HUES48 (cell line): ENCODE data around the gene IRF8.

ENCODE experiments used
- H3K27ac ChIP-seq: one replicate; pipeline ENCODE4 v1.7.0; 2013; ENCODE audit warnings: low read depth, low read length, inconsistent platforms
- H3K27me3 ChIP-seq: 2 replicates; pipeline ENCODE4 v1.6.1; 2013; ENCODE audit warnings: mild to moderate bottlenecking, low read length; ENCODE audit not compliant: control insufficient read depth, insufficient read depth
- H3K36me3 ChIP-seq: 2 replicates; pipeline ENCODE4 v1.6.1; 2013; ENCODE audit warnings: low read length; ENCODE audit not compliant: control insufficient read depth, insufficient read depth
- H3K4me1 ChIP-seq: 2 replicates; pipeline ENCODE4 v1.6.1; 2013; ENCODE audit warnings: mild to moderate bottlenecking, low read length; ENCODE audit not compliant: control insufficient read depth, insufficient read depth
- H3K4me3 ChIP-seq: 2 replicates; pipeline ENCODE4 v1.5.1; 2013; ENCODE audit warnings: mild to moderate bottlenecking, low read depth, low read length
- H3K9ac ChIP-seq: 2 replicates; pipeline ENCODE4 v1.6.1; 2013; ENCODE audit warnings: mild to moderate bottlenecking, low read depth, low read length, moderate library complexity
- H3K9me3 ChIP-seq: 2 replicates; pipeline ENCODE4 v1.6.1; 2013; ENCODE audit warnings: low read length; ENCODE audit not compliant: control insufficient read depth, insufficient read depth

The IRF8 gene

DNA sequence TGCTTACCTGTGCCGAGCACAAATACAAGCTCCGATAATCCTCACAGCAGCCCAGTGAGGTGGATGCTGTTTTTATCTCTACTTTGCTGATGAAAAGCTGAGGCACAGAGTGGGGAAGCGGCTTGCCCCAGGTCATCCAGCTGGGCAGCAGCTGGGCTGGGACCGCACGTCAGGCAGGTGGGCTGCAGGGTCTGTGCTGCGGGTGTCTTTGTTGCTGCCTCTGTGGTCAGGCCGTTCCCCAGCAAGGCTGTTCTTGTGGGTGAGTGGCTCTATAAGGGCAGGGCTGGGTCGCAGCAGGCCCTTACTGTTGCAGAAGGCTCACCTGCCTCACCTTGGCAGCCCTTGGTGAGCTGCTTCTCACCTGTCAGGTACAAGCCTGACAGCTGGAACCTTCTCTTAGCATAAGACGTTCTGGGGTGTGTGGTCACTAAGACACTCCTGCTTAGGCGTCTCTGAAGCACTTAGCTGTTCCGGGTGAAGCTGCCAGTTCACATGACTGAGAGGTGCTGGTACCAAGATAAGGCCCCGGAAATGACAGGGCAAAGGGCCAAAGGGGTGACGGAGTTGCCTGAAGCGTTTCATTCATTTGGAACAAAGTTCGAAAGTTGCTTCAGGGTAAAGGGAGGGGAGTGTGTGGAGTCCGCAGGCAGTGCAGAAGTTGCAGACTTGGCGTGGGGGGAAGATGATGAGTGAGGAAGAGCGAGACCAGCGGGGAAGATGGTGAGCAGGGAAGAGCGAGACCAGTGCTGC is 17.4 kb downstream of the IRF8 start:
- Histone ChIP-seq H3K4me3 (no peak overlapping the region), H3K9ac (no peak overlapping the region), H3K4me1 (peaks cover 11% of the 10 kb centered on the region; the same call in 1 of the 2 replicates), H3K9me3 (no peaks in the 10 kb centered on the region), H3K27me3 (no peaks in the 10 kb centered on the region), H3K27ac (no peak overlapping the region), H3K36me3 (no peaks in the 10 kb centered on the region)

DNA sequence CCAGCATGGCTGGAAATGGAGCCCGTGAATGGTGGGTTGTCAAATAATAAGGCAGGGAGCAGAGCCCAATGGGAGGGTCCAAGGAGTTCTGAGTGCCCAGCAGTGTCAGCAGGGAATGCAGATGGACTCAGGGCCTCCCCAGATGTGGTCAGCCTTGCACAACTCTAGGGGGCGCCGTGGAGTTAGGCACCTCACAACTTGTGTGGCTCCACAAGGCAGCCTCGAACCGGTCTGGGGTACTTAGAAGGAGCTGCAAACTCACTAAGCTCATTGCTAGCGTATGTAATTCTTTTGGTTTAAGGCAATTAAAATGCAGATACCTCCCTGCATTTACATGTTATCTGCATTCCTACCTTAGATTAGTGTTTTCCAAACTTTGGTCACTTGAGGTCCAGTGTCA is 18.1 kb downstream of the IRF8 start:
- Histone ChIP-seq H3K36me3 (no peaks in the 10 kb centered on the region), H3K9me3 (no peaks in the 10 kb centered on the region), H3K9ac (no peak overlapping the region), H3K27ac (no peak overlapping the region), H3K4me1 (peaks cover 8% of the 10 kb centered on the region; the same call in 1 of the 2 replicates), H3K27me3 (no peaks in the 10 kb centered on the region), H3K4me3 (no peak overlapping the region)

DNA sequence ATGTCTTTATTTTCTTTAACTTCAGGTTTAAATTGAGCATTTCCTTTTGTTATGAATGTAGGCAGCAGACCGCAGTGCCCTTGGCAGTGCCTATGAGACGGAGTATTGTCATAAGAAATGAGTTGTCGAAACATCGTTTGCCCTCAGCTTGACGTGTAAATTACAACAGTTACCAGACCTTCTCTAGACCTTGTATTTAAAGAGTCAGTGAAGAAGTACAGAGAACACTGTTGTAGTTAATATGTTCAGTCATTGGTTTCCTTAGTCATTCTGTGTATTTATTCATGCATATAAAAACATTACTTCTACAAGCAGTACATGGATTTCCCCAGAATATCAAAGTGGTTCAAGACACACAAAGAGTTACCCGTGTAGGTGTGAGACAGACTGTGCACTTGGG is 19.0 kb downstream of the IRF8 start:
- no peaks in the 10 kb centered on the region for H3K27me3 ChIP-seq

DNA sequence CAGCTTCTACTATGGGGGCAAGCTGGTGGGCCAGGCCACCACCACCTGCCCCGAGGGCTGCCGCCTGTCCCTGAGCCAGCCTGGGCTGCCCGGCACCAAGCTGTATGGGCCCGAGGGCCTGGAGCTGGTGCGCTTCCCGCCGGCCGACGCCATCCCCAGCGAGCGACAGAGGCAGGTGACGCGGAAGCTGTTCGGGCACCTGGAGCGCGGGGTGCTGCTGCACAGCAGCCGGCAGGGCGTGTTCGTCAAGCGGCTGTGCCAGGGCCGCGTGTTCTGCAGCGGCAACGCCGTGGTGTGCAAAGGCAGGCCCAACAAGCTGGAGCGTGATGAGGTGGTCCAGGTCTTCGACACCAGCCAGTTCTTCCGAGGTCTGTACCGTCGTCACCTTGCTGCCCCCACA is 19.5 kb downstream of the IRF8 start:
- H3K9ac ChIP-seq = no peak overlapping the region
- no peaks in the 10 kb centered on the region for H3K36me3 ChIP-seq
- no peak overlapping the region for H3K27ac ChIP-seq
- H3K9me3 ChIP-seq = no peaks in the 10 kb centered on the region
- no peaks in the 10 kb centered on the region for H3K27me3 ChIP-seq
- H3K4me3 ChIP-seq = no peak overlapping the region
- peaks cover 5% of the 10 kb centered on the region; the same call in 1 of the 2 replicates for H3K4me1 ChIP-seq

More for the DNA sequence above, 19.0 kb downstream of the IRF8 start:
- Histone ChIP-seq H3K9ac (no peak overlapping the region), H3K4me3 (no peak overlapping the region), H3K4me1 (peaks cover 6% of the 10 kb centered on the region; the same call in 1 of the 2 replicates), H3K27ac (no peak overlapping the region), H3K9me3 (no peaks in the 10 kb centered on the region), H3K36me3 (no peaks in the 10 kb centered on the region)

DNA sequence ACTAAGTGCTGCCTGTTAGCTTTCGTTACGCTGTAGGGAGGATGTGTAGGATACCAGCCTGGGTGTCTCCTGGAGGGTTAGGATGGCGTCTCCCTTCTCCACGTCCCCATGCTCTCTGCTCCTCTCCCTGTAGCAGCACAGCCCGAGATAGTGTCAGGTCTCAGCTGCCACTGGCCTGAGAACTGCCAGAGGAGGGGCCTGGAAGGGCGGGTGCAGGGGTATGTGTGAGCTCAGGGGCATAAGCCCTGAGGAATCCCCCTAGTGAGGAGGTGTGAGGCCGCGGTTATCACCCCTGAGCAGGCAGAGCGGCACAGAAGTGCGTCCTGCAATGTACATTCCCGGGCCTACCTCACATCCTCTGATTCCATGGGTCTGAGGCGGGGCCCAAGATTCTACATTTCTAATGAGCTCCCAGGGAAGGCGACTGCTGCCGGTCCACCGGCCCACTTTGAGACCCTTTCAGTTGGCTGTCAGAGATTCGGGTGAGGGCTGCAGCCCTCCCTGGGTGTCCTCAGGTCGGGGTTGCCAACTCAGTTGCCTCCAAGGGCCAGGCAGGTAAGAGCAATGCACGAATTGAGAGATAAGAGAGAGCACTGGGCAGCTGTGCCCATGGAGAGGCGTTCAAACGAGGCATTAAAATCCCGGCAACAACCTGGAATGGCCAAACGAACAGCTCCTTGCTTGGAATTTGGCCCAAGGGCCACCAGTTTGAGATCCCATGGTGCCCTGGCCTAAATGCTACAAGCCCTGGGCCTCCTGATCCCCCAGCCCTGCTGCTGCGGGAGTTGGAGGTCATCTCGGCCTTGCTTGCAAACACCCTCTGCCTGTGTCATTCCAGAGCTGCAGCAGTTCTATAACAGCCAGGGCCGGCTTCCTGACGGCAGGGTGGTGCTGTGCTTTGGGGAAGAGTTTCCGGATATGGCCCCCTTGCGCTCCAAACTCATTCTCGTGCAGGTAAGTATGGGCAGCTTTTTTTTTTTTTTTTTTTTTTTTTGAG is 20.6 kb downstream of the IRF8 start:
- H3K9me3 ChIP-seq = no peaks in the 10 kb centered on the region
- no peaks in the 10 kb centered on the region for H3K27me3 ChIP-seq
- no peak overlapping the region for H3K27ac ChIP-seq
- H3K4me3 ChIP-seq = no peak overlapping the region
- no peaks in the 10 kb centered on the region for H3K4me1 ChIP-seq
- H3K36me3 ChIP-seq = no peaks in the 10 kb centered on the region
- H3K9ac ChIP-seq = no peak overlapping the region

DNA sequence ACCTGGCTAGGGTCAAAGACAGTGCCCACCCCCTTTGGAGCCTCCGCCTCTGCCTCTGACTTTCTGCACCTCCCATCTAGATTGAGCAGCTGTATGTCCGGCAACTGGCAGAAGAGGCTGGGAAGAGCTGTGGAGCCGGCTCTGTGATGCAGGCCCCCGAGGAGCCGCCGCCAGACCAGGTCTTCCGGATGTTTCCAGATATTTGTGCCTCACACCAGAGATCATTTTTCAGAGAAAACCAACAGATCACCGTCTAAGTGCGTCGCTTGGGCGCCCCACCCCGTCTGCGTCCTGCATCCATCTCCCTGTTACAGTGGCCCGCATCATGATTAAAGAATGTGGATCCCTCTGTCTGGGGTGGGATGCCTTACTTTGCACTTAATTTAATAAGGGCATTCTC is 22.1 kb downstream of the IRF8 start:
- no peaks in the 10 kb centered on the region for H3K36me3 ChIP-seq
- H3K4me3 ChIP-seq = no peak overlapping the region
- no peaks in the 10 kb centered on the region for H3K4me1 ChIP-seq
- no peaks in the 10 kb centered on the region for H3K27me3 ChIP-seq
- no peak overlapping the region for H3K27ac ChIP-seq
- H3K9ac ChIP-seq = no peak overlapping the region
- H3K9me3 ChIP-seq = no peaks in the 10 kb centered on the region

DNA sequence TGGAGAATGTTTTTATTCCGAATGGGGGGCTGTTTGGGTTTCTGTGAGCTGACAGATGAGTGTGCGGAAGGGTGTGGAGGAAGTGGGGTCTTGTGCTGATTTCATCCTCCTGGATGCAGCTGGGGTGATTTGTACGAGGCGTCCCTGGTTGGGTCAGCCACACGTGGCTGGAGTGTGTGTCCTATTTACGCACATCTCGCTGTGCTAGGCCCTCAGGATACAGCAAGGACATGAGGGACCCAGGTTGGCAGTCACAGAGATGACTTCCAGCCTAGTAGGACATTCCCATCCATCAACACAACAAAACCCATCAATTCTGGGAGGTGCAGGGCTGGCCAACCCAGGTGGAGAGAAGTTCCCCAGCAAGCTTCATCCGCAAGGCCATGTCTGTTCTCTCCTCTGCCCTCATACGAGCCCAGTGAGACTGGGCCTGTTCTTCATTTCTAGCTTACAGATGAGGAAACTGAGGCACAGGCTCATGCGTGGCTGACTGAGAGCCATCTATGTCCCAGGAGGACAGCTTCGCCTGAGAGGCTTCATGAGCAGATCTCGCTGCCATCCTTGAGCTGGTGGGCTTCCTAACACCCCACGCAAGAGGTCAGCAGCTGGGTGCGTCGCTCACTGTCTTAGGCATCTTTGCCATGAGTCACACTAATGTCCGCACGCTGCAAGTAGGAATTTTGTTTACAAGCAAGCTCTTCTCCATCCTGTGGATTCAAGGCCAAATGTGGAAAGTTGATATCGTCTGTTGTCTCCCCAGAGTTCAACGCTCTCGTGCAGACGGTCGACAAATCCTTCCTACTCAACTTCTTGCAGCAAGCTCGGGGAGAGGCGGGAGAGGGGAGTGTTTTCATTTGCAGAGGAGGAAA is 24.4 kb downstream of the IRF8 start:
- Histone ChIP-seq H3K27ac (no peak overlapping the region), H3K9ac (no peak overlapping the region), H3K4me3 (no peak overlapping the region), H3K36me3 (no peaks in the 10 kb centered on the region), H3K27me3 (no peaks in the 10 kb centered on the region), H3K9me3 (no peaks in the 10 kb centered on the region), H3K4me1 (no peaks in the 10 kb centered on the region)

DNA sequence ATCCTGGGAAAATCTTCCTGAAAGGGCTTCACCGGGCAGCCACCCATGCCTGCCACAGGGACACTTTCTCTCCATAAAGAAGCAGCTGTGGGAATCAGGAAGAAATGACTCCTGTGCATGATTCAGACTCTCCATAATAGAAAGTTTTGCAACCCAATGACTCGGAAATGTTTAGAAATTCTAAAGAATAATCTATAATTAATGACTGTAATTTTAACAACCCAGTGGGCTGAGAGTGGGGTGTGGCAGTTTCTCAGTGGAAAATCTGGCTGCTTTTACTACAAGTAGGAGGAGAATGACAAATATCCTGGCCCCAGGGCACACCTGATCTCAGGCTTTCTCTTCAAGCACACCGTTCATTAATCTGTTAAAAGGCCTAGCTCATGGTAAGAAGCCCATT is 25.7 kb downstream of the IRF8 start:
- Histone ChIP-seq H3K27me3 (no peaks in the 10 kb centered on the region), H3K27ac (no peak overlapping the region), H3K9me3 (no peaks in the 10 kb centered on the region), H3K9ac (no peak overlapping the region), H3K4me1 (no peaks in the 10 kb centered on the region), H3K36me3 (no peaks in the 10 kb centered on the region), H3K4me3 (no peak overlapping the region)

DNA sequence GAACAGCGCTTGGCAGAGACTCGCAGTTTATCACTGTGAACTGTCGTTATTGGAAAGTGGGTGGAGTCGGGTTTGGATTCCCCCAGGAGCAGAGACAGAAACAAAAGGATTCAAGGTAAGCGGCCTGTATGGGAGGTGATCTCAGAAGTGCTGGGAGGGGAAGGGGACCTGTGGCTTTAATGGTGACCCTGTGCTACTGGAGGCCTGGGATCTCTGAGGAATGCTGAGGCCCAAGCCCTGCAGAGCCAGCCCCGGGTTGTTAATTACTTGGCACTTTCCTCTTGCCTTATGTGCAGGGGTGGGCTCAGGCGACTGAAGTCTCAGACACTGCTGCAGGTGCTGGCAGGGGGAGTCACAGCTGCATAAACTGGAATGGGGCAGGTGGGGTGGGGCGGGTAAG is 27.4 kb downstream of the IRF8 start:
- H3K4me3 ChIP-seq = no peak overlapping the region
- no peaks in the 10 kb centered on the region for H3K27me3 ChIP-seq
- no peak overlapping the region for H3K27ac ChIP-seq
- no peak overlapping the region for H3K9ac ChIP-seq
- no peaks in the 10 kb centered on the region for H3K9me3 ChIP-seq
- no peaks in the 10 kb centered on the region for H3K36me3 ChIP-seq
- no peaks in the 10 kb centered on the region for H3K4me1 ChIP-seq

DNA sequence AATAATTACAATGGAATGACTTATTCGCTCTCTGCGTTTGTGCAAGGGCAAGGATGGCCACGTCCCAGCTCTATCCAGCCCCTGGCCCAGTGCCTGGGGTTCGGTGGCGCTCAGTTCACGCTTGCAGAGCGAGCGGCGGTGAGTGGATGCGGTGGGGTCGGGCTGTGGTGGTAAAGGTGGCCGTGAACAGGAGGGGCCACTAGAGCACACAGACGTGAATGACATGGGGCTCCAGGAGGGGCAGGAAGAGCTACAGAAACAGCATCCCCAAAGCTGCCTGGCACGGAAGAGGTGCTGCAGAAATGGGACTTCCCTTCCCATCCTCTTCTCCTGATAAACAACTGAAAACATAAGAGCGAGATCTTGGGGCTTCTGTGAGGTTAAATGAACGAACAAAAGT is 28.4 kb downstream of the IRF8 start:
- no peaks in the 10 kb centered on the region for H3K27me3 ChIP-seq
- no peak overlapping the region for H3K9ac ChIP-seq
- no peak overlapping the region for H3K4me3 ChIP-seq
- no peaks in the 10 kb centered on the region for H3K9me3 ChIP-seq
- H3K36me3 ChIP-seq = no peaks in the 10 kb centered on the region
- no peak overlapping the region for H3K27ac ChIP-seq
- H3K4me1 ChIP-seq = no peaks in the 10 kb centered on the region
